ENCODE results near the gene FAM13A. TPM values are rescaled to one million over a fixed set of nuclear protein-coding genes. Genes with fewer than 3 reads are reported as not detected.
A peak's percentile ranks its signal among the peaks of the same experiment; 100 is the strongest.

The FAM13A gene
- total and polyA plus RNA-seq, 10 donors: 2.7 to 24.9 (median 18.3) TPM

DNA sequence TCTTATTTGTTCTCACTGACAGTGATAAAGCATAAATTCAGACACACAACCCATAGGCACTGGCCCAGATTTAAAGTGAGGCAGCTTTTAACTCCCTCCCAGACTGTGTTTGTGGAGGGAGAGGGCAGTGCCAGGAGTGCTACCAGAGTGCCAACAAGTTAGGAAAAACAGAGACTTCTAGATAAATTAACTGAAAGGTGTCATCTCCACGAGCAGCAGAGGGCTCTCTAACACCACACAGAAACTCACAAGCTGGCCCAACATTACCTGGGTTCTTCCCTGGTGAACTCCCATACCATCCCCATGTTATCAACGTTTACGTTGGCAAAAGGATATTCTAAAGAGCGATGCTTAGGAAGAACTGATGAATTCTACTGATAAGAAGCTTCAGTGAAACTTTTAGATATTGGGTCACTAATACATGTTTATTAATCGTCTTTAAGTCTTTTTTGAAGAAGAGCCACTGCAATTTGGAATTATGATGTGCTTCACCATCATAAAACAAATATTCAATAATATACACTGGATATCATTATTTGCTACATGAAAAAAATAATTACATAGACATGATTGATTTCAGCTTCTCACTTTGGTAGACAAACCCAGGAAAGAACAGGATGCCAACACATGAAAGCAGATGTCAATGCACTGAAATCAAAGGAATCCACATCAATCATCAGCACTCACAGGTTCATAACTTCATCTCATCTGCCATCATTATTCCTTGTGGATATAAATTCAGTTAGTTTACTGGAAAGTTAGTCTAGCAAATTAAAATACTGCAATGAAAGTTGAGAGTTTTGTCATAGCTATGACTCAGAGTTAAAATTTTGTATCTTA, 238.1 kb downstream of the FAM13A start:
- Histone ChIP-seq H3K27ac (no peak overlapping the region), H3K4me1 (peaks cover 0 to 65% (median 44%) of the 10 kb centered on the region in 6 donors), H3K27me3 (replicated peaks in 1 of 7) (no peaks in the 10 kb centered on the region), H3K36me3 (no peaks in the 10 kb centered on the region), H3K9me3 (no peaks in the 10 kb centered on the region), H3K4me3 (no peak overlapping the region)
- TF ChIP-seq, protein P1, sequence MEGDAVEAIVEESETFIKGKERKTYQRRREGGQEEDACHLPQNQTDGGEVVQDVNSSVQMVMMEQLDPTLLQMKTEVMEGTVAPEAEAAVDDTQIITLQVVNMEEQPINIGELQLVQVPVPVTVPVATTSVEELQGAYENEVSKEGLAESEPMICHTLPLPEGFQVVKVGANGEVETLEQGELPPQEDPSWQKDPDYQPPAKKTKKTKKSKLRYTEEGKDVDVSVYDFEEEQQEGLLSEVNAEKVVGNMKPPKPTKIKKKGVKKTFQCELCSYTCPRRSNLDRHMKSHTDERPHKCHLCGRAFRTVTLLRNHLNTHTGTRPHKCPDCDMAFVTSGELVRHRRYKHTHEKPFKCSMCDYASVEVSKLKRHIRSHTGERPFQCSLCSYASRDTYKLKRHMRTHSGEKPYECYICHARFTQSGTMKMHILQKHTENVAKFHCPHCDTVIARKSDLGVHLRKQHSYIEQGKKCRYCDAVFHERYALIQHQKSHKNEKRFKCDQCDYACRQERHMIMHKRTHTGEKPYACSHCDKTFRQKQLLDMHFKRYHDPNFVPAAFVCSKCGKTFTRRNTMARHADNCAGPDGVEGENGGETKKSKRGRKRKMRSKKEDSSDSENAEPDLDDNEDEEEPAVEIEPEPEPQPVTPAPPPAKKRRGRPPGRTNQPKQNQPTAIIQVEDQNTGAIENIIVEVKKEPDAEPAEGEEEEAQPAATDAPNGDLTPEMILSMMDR (IDR thresholded peaks at IDR 0.05 in 8 of 11, conservative IDR thresholded peaks at IDR 0.05 in 3 of 11): peak in 7 of 11 experiments; percentile 34 to 55 (median 42)
- no peak for TF ChIP-seq POLR2AphosphoS5 (IDR thresholded peaks at IDR 0.05)
- intact Hi-C loops (cut with DNase I; ENCODE audit: low total_unique reads): loop anchor here (5.0 kb wide), 1 partner anchor 203 kb away; no protein-coding TSS in a partner anchor
- DNase-seq: no peak
- WGBS, 5 donors: 35 to 54% (median 42%) methylated on average over 5 of the region's 5 CpGs

DNA sequence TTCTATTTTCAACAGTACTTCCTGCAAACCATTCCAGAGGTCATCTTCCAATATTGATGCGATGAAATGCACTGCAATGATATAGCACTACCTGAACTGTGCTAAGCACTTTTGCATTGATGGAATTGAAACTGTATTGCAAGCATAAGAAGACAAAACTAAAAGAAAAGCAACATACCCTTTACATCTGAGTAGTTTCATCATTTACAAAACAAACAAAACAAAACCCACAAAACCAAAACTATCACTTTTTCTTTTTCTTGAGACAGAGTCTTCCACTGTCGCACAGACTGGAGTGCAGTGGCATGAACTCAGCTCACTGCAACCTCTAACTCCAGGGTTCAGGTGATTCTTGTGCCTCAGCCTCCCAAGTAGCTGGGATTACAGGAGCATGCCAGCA, 239.2 kb downstream of the FAM13A start:
- H3K27me3 ChIP-seq (replicated peaks in 1 of 7): no peaks in the 10 kb centered on the region
- no peaks in the 10 kb centered on the region for H3K9me3 ChIP-seq
- no peak overlapping the region for H3K27ac ChIP-seq
- TF ChIP-seq, protein P1 (IDR thresholded peaks at IDR 0.05 in 8 of 11, conservative IDR thresholded peaks at IDR 0.05 in 3 of 11): no peak
- TF ChIP-seq POLR2AphosphoS5 (IDR thresholded peaks at IDR 0.05) (no peak), POLR2A (IDR thresholded peaks at IDR 0.05) (no peak)
- H3K4me3 ChIP-seq: no peak overlapping the region
- peaks cover 0 to 59% (median 38%) of the 10 kb centered on the region in 6 donors for H3K4me1 ChIP-seq
- DNase-seq: no peak
- 83 to 97% (median 92%) methylated on average over 2 of the region's 2 CpGs for WGBS, 5 donors
- intact Hi-C loops (cut with DNase I; ENCODE audit: low total_unique reads): loop anchor here (5.0 kb wide), 1 partner anchor 205 kb away; no protein-coding TSS in a partner anchor
- no peaks in the 10 kb centered on the region for H3K36me3 ChIP-seq

DNA sequence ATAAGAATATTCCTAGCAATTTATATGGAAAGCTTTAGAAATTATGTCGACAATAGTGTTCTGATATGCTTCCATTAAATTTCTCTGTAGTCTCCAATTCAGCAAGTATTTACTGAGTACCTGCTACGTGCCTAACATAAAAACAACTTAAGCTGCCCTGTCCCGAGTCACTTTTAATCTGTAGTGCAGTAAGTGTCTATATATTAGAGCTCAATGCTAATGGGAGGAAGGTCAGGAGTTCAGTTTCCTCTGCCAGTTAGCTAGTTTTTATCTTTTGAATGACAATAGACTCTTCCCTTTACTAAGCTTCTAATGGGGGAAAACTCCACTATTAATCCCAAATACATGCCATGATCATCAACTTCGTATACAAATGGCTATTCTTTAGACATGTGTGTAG, 240.6 kb downstream of the FAM13A start:
- no peak for TF ChIP-seq POLR2AphosphoS5 (IDR thresholded peaks at IDR 0.05)
- no peak for TF ChIP-seq POLR2A (IDR thresholded peaks at IDR 0.05)
- TF ChIP-seq, protein P1 (IDR thresholded peaks at IDR 0.05 in 8 of 11, conservative IDR thresholded peaks at IDR 0.05 in 3 of 11): no peak
- intact Hi-C loops (cut with DNase I; ENCODE audit: low total_unique reads): loop anchor here (5.0 kb wide), 1 partner anchor 206 kb away; no protein-coding TSS in a partner anchor
- H3K4me3 ChIP-seq: no peak overlapping the region
- DNase-seq: no peak
- no peaks in the 10 kb centered on the region for H3K36me3 ChIP-seq
- no peak overlapping the region for H3K27ac ChIP-seq
- WGBS, 5 donors: 33 to 67% (median 49%) methylated on average over 4 of the region's 4 CpGs
- H3K4me1 ChIP-seq: peaks cover 0 to 45% (median 25%) of the 10 kb centered on the region in 6 donors
- no peaks in the 10 kb centered on the region for H3K27me3 ChIP-seq (replicated peaks in 1 of 7)
- no peaks in the 10 kb centered on the region for H3K9me3 ChIP-seq

DNA sequence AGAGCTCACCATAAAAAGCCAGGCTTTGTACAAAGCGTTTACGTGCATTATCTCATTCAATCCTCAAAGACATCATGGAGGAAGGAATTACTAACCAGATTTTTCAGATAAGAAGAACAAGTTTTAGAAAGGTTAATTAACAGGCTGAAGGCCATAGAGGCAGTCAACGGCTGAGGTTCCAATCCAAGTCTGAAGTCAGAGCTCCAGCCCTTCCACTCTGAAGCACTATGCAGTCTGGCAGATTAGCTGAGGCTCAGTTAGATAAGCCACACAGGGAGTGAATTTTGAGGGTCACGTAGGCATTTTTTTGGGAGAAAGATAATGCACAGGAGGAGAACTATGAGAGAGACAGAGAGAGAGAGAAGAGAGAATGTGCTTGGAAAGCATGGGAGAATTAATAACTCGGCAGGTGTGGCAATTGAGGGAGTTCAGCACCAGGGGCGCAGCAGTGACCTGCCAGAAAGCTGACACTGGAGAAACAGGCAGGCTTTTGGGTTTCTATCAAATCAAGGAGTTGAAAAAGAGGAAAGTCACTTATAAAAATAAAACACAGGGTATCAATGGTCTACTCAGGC, 242.9 kb downstream of the FAM13A start:
- 86 to 94% (median 87%) methylated on average over 6 of the region's 6 CpGs for WGBS, 5 donors
- no peak for DNase-seq
- H3K27ac ChIP-seq: no peak overlapping the region
- no peak overlapping the region for H3K4me3 ChIP-seq
- H3K27me3 ChIP-seq (replicated peaks in 1 of 7): no peaks in the 10 kb centered on the region
- peaks cover 0 to 38% (median 12%) of the 10 kb centered on the region in 6 donors for H3K4me1 ChIP-seq
- intact Hi-C loops (cut with DNase I; ENCODE audit: low total_unique reads): no loop called here
- TF ChIP-seq, protein P1 (IDR thresholded peaks at IDR 0.05 in 8 of 11, conservative IDR thresholded peaks at IDR 0.05 in 3 of 11): no peak
- no peaks in the 10 kb centered on the region for H3K9me3 ChIP-seq
- no peaks in the 10 kb centered on the region for H3K36me3 ChIP-seq
